Small intestine (tissue), 7 donors: ENCODE results near the gene CKLF. TPM values are rescaled to one million over a fixed set of nuclear protein-coding genes. Genes with fewer than 3 reads are reported as not detected.
"Not testable (repeated sequence)": the region's sequence is repeated elsewhere in the genome, so short reads cannot be mapped to it uniquely, and the experiment has no call there.

Experiments used
- DNase-seq, 2 donors: peaks; one replicate each; pipeline versions ENCODE4 v3.0.0 to v3.0.0-alpha.2; 2013
- FAIRE-seq: peaks from 2 replicates; lab custom pipeline; 2012; peaks lifted over from hg19 to GRCh38; lab: Jason Lieb, UNC
- H3K27ac ChIP-seq, 3 donors: one replicate each; pipeline ENCODE4 v1.5.1; 2013; ENCODE audit warnings: low read length in 2 of 3, mild to moderate bottlenecking in 2 of 3, control low read depth in 1 of 3, inconsistent platforms in 1 of 3, low read depth in 1 of 3, moderate library complexity in 1 of 3
- H3K27me3 ChIP-seq, 3 donors: one replicate each; pipeline ENCODE4 v1.6.1; 2013; ENCODE audit warnings: low read length in 3 of 3, inconsistent platforms in 1 of 3; ENCODE audit not compliant: control insufficient read depth in 3 of 3, insufficient read depth in 3 of 3
- H3K36me3 ChIP-seq, 3 donors: one replicate each; pipeline ENCODE4 v1.6.1; 2013; ENCODE audit warnings: low read length in 3 of 3, inconsistent platforms in 1 of 3, low read depth in 1 of 3, mild to moderate bottlenecking in 1 of 3, moderate library complexity in 1 of 3; ENCODE audit not compliant: control insufficient read depth in 3 of 3, insufficient read depth in 2 of 3
- H3K4me1 ChIP-seq, 3 donors: one replicate each; pipeline ENCODE4 v1.6.1; 2013; ENCODE audit warnings: low read length in 2 of 3, inconsistent platforms in 1 of 3, low read depth in 1 of 3, mild to moderate bottlenecking in 1 of 3, moderate library complexity in 1 of 3; ENCODE audit not compliant: control insufficient read depth in 3 of 3, insufficient read depth in 2 of 3
- H3K4me3 ChIP-seq, 3 donors: one replicate each; pipeline ENCODE4 v1.5.1; 2013; ENCODE audit warnings: low read length in 3 of 3, control low read depth in 1 of 3, inconsistent platforms in 1 of 3, low read depth in 1 of 3, mild to moderate bottlenecking in 1 of 3, moderate library complexity in 1 of 3
- H3K9me3 ChIP-seq, 2 donors: one replicate each; pipeline ENCODE4 v1.6.1; 2013; ENCODE audit warnings: low read depth in 1 of 2, low read length in 1 of 2; ENCODE audit not compliant: control insufficient read depth in 2 of 2, insufficient read depth in 1 of 2
- WGBS, 3 donors: extraction: QIAGEN DNeasy Blood & Tissue Kit; methylation state at CpG; one replicate each; pipeline ENCODE4 v1.1.7; 2013; 5-methylcytosine and 5-hydroxymethylcytosine counted together
- polyA plus RNA-seq, 4 donors: library from polyadenylated mRNA; stranded (reverse) in 3 of 4; unstranded in 1 of 4; fragments of 200-250 nt in 3 of 4; fragments of 120-200 nt in 1 of 4; gene quantifications; one replicate each; pipeline versions ENCODE4 v1.2.1 to v1.2.3, GENCODE V29; 2013
- donor health status: healthy with polysubstance abuse.
- donor health status: control.
- donor health status: control.
- donor health status: Bipolar disorder and iron deficiency.
- donor health status: healthy.

Gene CKLF
- polyA plus RNA-seq, 4 donors = 24.7 to 55.1 (median 35.4) TPM

DNA sequence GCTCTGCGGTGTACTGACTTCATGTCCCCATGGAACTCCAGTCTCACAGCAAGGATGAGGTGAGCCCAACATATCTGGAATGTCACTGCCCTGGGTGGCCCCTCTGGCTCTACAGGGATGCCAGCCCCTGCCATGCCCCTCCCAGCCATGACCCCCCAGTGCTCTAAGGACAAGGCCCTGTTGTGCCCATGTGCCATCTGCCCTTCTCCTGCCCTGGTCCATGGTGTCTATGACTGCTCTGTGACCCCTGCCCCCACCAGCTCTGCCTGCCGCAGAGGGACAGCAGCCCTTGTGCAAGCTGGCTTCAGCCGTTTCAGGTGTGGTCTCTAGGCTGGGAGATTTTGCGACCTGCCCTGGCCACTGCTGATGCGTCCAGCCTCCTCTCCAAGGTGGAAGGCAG, 42.8 kb upstream of the CKLF start:
- Histone ChIP-seq H3K27me3 (no peaks in the 10 kb centered on the region), H3K4me1 (peaks cover 0 to 5% (median 0%) of the 10 kb centered on the region in 3 donors), H3K27ac (no peak overlapping the region), H3K9me3 (no peaks in the 10 kb centered on the region), H3K36me3 (peaks cover 0 to 48% (median 3%) of the 10 kb centered on the region in 3 donors), H3K4me3 (no peak overlapping the region)
- FAIRE-seq = no peak
- no peak for DNase-seq
- 93 to 98% (median 98%) methylated on average over 5 of the region's 5 CpGs for WGBS, 3 donors

DNA sequence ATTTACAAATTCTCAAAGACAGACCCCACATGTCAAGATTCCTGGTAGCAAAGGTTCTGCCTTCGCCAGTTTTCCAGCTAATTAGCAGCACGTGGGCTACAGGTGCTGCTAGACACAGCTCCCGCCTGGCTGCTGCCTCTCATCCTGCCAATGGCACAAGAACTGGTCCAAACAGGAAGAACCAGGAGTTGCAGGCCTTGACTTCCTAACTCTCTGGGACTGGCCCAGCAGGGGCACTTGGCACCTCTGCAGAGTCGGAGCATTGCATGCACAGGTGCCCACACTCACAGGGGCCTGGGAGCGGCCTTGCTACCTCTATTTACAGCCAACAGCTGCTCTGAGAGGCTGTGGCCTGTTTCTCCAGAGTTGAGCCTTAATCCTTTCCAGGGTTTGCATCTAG, 42.1 kb upstream of the CKLF start:
- FAIRE-seq (no peak), DNase-seq (no peak)
- no peaks in the 10 kb centered on the region for H3K9me3 ChIP-seq
- H3K4me3 ChIP-seq = no peak overlapping the region
- H3K27me3 ChIP-seq = no peaks in the 10 kb centered on the region
- H3K27ac ChIP-seq = no peak overlapping the region
- peaks cover 0 to 51% (median 3%) of the 10 kb centered on the region in 3 donors for H3K36me3 ChIP-seq
- 92 to 96% (median 95%) methylated on average over 5 of the region's 5 CpGs for WGBS, 3 donors
- H3K4me1 ChIP-seq = peaks cover 0 to 5% (median 2%) of the 10 kb centered on the region in 3 donors

DNA sequence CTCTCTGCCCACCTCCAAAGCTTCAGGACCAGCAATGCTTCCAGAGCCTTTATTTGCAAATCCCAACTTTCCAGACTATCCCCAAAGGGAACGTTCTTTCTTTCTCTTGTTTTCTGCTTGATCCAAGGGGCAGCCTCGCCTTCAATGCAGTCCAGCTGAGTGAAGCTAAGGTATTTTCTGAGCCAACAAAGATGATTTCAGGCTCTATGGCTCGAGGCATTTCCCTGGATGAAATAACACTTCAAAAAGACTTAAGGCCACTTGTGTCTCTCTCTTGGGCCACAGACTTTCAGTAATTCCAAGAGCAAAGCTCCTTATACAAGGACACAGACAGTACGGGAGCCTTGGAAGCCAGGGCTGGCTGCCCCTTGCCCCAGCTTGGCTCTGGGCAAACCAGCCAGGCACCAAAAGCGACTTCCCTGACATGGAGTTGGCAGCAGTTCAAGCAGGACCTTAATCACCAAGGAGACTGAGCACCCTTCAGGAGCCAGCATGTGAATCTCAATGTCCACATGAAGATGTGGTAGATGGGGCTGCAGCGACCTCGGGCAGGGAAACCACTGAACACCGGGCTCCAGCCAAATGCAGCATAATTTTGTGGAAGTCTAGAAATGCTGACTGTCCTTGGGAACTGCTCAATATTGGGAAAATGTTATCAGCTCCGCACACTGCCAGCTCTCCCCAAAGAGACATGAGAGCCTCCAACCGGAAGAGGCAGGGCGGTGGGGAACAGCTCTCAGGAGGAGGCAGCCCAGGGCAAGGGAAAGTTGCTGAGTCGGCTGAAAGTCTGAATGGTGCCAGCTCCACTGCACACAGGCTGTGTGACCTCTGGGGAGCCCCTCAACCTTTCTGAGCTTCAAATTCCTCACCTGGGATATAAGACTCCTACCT, 41.4 kb upstream of the CKLF start:
- H3K9me3 ChIP-seq = no peaks in the 10 kb centered on the region
- H3K27ac ChIP-seq = peak overlapping the region in 1 of 3 donors; percentile 16
- no peak overlapping the region for H3K4me3 ChIP-seq
- H3K36me3 ChIP-seq = peaks cover 0 to 57% (median 3%) of the 10 kb centered on the region in 3 donors
- WGBS, 3 donors = 75 to 85% (median 79%) methylated on average over 12 of the region's 12 CpGs
- H3K27me3 ChIP-seq = no peaks in the 10 kb centered on the region
- FAIRE-seq = no peak
- DNase-seq = no peak
- peaks cover 0 to 5% (median 5%) of the 10 kb centered on the region in 3 donors for H3K4me1 ChIP-seq

DNA sequence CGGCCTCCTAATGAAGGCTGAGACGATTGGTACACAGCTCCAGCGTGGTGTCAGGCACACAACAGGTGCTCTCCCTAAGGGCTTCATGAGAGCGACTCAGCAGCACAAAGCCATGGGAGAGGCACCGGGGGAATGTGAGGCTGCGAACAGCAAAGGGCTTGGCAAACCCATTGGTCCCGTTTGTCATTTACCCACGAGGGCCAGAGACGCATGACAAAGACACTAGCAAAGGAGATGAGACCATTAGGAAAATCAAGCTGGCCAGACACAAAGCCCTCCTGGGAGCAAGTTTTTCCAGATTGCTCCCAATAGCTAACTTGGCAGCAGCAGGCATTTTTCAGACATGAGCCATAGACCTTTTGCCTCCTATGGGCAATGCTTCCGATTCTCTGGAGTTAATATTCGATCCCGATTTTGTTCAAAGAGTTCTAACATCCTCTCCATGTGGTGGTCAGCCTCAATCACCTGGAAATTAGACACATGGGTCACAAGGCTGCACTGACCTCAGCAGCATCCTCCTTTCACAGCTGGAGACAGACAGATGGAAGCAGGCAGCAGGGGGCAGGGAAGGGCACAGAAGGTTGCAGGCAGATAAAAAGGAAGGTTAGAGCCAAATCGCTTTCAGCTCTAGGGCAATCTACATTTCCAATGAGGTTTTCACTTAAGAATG, 40.6 kb upstream of the CKLF start:
- Histone ChIP-seq H3K9me3 (no peaks in the 10 kb centered on the region), H3K4me3 (no peak overlapping the region), H3K27ac (peak overlapping the region in 1 of 3 donors; percentile 16), H3K27me3 (no peaks in the 10 kb centered on the region), H3K36me3 (peaks cover 0 to 61% (median 3%) of the 10 kb centered on the region in 3 donors), H3K4me1 (peaks cover 0 to 12% (median 10%) of the 10 kb centered on the region in 3 donors)
- no peak for FAIRE-seq
- DNase-seq = no peak
- WGBS, 3 donors = 74 to 88% (median 87%) methylated on average over 13 of the region's 13 CpGs

DNA sequence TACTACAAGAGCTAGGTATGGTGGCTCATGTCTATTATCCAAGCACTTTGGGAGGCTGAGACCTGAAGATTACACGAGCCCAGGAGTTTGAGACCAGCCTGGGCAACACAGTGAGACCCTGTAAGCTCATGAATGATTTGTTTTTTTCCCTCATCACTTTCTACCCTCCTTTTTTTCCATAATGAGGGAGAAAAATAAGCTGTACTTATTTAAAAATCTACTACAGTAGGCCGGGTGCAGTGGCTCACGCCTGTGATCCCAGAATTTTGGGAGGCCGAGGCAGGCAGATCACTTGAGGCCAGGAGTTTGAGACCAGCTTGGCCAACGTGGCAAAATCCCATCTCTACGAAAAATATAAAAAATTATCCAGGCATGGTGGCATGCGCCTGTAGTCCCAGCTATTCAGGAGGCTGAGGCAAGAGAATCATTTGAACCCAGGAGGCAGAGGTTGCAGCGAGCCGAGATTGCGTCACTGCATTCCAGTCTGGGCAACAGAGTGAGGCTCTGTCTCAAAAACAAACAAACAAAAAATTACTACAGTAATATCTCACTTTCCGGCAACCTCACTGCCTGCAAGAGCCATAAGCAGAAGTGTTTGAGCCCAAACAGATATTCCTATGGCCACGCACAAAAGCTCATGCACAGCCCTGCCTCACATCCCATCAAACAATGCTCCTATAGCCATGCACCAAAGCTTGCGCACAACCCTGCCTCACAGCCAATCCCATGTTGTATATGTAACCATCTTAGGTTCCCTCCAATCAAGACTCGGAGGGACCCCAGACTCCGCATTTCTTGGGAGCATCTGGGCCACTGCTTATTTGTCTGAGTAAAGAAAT, 39.9 kb upstream of the CKLF start:
- DNase-seq (no peak), FAIRE-seq (no peak)
- peaks cover 0 to 60% (median 3%) of the 10 kb centered on the region in 3 donors for H3K36me3 ChIP-seq
- no peak overlapping the region for H3K4me3 ChIP-seq
- H3K4me1 ChIP-seq = peaks cover 0 to 16% (median 16%) of the 10 kb centered on the region in 3 donors
- 85 to 94% (median 93%) methylated on average over 15 of the region's 15 CpGs for WGBS, 3 donors
- no peaks in the 10 kb centered on the region for H3K27me3 ChIP-seq
- H3K9me3 ChIP-seq = no peaks in the 10 kb centered on the region
- no peak overlapping the region for H3K27ac ChIP-seq

DNA sequence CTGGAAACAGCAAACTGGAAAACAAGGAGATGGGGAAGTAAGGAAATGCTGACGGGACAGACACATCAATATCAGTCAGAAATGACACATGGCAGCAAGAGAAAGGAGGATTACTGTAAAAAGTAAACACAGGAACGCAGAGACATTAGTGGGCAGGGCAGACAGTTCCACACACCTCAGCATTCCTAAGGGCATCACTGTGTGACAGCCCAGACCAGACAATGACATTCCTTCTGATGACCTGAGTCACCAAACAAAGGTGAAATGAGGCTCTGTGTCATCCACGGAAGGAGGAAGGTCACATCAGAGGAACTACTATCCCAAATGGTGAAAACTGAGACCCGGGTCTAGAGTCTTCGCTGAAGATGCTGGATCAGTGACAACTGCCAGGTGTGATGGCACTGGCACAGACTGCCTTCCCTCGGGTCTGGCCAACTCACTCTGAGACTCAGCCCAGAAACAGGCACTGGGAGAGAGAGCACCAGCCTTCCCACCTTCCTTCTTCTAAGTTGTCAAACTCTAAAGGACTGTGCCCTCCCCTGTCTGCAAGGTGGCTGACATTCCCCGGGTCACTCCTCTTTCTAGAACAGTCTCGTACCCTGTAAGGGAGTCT, 39.2 kb upstream of the CKLF start:
- DNase-seq = no peak
- H3K4me3 ChIP-seq = no peak overlapping the region
- peak overlapping the region in 1 of 3 donors; percentile 48 for H3K27ac ChIP-seq
- H3K36me3 ChIP-seq = peaks cover 0 to 56% (median 3%) of the 10 kb centered on the region in 3 donors
- peaks cover 0 to 21% (median 18%) of the 10 kb centered on the region in 3 donors for H3K4me1 ChIP-seq
- WGBS, 3 donors = 82 to 87% (median 85%) methylated on average over 8 of the region's 8 CpGs
- FAIRE-seq = no peak
- no peaks in the 10 kb centered on the region for H3K9me3 ChIP-seq
- H3K27me3 ChIP-seq = no peaks in the 10 kb centered on the region

DNA sequence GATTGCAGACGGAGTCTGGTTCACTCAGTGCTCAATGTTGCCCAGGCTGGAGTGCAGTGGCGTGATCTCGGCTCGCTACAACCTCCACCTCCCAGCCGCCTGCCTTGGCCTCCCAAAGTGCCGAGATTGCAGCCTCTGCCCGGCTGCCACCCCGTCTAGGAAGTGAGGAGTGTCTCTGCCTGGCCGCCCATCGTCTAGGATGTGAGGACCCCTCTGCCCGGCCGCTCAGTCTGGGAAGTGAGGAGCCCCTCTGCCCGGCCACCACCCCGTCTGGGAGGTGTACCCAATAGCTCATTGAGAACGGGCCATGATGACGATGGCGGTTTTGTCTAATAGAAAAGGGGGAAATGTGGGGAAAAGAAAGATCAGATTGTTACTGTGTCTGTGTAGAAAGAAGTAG, 38.0 kb upstream of the CKLF start:
- not testable (repeated sequence) for H3K27ac ChIP-seq, DNase-seq, H3K9me3 ChIP-seq, H3K27me3 ChIP-seq, FAIRE-seq, H3K4me3 ChIP-seq
- 96 to 97% (median 96%) methylated on average over 9 to 12 of the region's 17 CpGs for WGBS, 3 donors
- H3K4me1 ChIP-seq = peaks cover 0 to 21% (median 15%) of the 10 kb centered on the region in 3 donors
- H3K36me3 ChIP-seq = peaks cover 0 to 49% (median 2%) of the 10 kb centered on the region in 3 donors
